Prostate gland (tissue), 2 donors: ENCODE results near the gene CIRBP.

Experiments
- CTCF ChIP-seq, 4 experiments: fragments of 200-600 bp in 2 of 4; fragments of 450-650 bp in 2 of 4; sonication (generic) in 2 of 4; IDR thresholded peaks; 1 replicate in 3 of 4; 2 replicates in 1 of 4; pipeline ENCODE4 v1.5.1; 2016 to 2019; ENCODE audit warnings: antibody characterized with exemption in 4 of 4, mild to moderate bottlenecking in 2 of 4, moderate library complexity in 2 of 4
- POLR2A ChIP-seq: fragments of 450-650 bp; IDR thresholded peaks from one replicate; pipeline ENCODE4 v1.6.1; 2016; ENCODE audit warnings: antibody characterized with exemption, mild to moderate bottlenecking
- POLR2AphosphoS5 ChIP-seq: sonication (generic); formaldehyde crosslinking; IDR thresholded peaks from one replicate; pipeline ENCODE4 v1.6.1; 2017; ENCODE audit warnings: antibody characterized with exemption

GRCh38 chr19:1229924-1230782 lies 39.0 kb upstream of the CIRBP start:
- TF ChIP-seq CTCF (IDR thresholded peaks at IDR 0.05) (no peak), POLR2A (no peak), POLR2AphosphoS5 (no peak)
